HG03460 (cell line): ENCODE data around the gene SLC52A3.
"Not testable (repeated sequence)": the region's sequence is repeated elsewhere in the genome, so short reads cannot be mapped to it uniquely, and the experiment has no call there.

Experiments
- ATAC-seq: cut with Tn5 transposase; IDR thresholded peaks from one replicate; pipeline ENCODE4 v1.9.1; 2021; ENCODE audit not compliant: unreplicated experiment

Gene SLC52A3

DNA sequence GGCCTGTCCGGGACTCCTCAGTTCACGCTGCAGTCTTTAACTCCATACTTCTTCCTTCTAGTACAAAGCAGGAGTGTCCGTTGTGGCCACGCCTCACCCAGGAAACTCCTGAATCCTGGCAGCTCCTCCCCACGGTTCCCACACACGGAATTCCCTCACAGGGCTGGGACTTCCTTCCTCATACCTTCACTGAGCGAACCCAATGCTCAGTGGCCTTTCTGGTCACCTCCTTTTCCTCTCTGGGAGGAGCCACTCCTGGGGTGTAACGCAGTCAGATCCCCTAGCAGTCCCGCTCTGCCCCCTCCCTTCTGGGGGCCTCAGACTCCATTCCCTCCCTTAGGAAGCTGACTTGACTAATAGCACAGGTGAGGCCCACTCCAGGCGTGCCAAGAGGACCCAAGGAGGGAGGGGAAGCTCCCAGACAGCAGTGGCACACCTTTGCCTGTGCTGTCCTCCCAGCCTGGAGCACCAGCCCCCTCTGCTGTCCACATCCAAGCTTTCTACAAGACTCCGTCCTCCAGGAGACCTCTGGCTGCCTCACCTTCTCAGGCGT is at the start of gene SLC52A3:
TSS of gene SLC52A3 (minus strand) at position 75 of the 553 bp plus-strand sequence. CDS start 2,726 bp downstream, outside the sequence.
- no peak for ATAC-seq

DNA sequence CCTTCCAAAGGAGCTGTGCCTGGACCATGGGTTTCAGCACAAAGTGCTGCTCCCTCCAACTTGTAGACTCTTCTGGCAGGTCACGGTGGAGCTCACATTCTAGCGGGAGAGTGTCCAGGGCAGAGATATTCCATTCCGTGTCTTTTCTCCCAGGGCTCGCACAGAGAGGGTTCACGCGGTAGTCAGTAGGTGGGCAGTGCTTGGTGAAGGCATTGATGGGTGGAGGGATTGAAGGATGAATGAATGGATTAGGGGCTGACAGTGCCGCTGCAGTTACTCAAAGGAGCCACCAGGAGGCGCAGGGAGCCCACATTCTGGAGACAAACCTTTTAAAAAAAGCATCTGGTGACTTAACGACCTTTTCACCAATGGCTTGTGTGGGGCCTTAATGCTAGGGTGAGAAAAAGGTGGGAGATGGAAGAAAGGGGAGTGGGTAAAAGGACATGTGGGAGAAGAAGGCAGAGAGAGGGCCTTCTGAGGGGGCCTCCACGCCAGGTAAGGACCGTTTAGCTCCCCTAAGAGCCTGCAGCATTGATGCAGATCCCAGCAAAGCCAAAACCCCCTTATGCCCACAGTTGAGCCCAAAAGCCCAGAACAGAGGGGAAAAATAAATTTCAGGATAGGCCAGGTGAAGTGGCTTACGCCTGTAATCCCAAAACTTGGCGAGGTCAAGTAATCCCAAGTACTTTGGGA is 47.8 kb upstream of the SLC52A3 start:
- ATAC-seq: no peak

DNA sequence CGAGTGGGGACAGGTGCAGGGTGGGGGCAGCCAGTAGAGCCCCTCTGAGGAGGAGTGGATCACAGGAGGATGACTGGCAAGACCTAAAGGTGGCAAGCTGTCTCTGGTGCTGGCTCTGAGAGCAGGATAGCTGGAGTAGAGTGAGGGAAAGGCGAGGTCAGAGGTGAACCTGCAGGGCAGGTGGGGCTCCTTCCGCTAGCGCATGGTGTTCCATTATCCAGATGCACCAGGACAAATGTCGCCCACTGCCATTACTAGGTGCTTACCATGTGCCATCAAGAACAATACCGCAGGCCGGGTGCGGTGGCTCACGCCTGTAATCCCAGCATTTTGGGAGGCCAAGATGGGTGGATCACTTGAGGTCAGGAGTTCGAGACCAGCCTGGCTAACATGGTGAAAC is 46.9 kb upstream of the SLC52A3 start:
- ATAC-seq: no peak

DNA sequence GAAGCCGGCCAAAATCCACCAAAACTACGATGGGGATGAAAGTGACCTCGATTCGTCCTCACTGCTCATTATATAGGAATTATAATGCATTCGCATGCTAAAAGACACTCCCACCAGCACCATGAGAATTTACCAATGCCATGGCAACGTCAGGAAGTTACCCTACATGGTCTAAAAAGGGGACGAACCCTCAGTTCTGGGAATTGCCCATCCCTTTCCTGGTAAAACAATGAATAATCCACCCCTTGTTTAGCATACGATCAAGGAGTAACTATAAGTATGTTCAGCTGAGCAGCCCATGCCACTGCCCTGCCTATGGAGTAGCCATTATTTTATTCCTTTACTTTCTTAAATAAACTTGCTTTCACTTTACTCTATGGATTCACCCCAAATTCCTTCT is 45.1 kb upstream of the SLC52A3 start:
- no peak for ATAC-seq

DNA sequence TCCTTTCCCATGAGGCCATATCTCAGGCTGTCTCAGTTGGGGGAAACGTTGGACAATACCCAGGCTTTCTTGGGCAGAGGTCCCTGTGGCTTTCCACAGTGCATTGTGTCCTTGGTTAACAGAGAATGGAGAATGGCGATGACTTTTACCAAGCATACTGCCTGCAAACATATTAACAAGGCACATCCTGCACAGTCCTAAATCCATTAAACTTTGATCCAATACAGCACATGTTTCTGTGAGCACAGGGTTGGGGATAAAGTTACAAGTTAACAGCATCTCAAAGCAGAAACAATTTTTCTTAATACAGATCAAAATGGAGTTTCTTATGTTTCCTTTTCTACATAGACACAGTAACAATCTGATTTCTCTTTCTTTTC is 44.1 kb upstream of the SLC52A3 start:
- not testable (repeated sequence) for ATAC-seq

DNA sequence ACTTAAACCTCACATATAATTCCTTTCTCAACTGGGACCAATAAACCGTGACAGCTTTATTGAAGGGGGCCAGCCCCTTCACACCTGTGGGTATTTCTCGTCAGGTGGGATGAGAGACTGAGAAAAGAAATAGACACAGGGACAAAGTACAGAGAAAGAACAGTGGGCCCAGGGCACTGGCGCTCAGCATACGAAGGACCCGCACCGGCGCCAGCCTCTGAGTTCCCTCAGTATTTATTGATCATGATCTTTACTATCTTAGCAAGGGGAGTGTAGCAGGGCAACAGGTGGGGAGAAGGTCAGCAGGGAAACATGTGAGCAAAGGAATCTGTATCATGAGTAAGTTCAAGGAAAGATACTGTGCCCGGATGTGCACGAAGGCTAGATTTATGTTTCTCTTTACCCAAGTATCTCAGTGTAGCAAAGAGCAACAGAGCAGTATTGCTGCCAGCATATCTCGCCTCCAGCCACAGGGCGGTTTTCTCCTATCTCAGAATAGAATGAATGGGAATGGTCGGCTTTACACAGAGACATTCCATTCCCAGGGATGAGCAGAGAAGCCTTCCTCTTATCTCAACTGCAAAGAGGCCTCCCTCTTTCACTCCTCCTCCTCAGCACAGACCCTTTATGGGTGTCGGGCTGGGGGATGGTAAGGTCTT is 43.6 kb upstream of the SLC52A3 start:
- ATAC-seq: not testable (repeated sequence)

DNA sequence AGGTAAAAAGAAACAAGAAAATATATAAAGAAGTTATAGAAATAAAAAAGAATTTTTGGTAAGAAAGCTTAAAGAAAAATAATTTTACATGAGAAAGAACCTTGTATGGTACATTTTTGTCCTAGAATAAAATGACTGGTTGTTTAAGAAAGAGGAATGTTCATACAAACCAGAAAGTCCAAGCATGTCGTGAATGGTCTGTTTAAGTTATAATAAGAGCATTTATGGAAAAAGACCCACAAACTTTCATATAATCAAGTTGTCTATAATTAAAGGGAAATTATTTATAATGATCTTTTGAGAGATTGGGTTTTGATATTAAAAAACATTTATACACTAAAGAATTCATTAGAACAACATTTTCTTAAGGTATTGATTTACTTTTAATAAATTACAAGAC is 37.4 kb upstream of the SLC52A3 start:
- no peak for ATAC-seq

DNA sequence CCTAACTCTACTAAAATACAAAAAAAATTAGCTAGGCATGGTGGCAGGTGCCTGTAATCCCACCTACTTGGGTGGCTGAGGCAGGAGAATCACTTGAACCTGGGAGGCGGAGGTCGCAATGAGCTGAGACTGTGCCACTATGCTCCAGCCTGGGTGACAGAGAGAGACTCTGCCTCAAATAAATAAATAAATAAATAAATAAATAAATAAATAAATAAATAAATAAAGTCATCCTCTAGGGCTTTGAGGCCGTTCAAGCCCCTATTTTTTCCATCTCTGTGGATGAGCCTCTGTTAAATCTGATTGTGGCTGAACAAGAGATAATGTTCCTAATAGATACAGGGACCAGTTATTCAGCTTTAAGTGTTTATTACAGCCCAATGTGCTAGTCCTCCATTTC is 33.4 kb upstream of the SLC52A3 start:
- ATAC-seq: no peak

DNA sequence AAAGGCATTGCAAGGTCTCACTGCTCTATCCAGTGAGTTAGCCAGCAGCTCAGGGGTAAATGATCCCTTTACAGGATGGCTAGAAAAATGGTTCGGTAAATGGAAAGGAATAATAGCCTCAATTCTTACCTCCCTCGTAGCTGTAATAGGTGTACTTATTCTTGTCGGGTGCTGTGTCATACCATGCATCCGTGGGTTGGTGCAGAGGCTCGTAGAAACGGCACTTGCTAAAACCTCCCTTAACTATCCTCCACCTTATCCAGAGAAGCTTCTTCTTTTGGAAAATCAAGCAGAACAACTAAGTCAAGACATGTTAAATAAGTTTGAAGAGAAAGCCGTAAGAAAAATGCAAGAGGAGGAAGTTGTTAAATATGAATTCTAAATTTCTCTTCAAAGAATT is 31.7 kb upstream of the SLC52A3 start:
- not testable (repeated sequence) for ATAC-seq

DNA sequence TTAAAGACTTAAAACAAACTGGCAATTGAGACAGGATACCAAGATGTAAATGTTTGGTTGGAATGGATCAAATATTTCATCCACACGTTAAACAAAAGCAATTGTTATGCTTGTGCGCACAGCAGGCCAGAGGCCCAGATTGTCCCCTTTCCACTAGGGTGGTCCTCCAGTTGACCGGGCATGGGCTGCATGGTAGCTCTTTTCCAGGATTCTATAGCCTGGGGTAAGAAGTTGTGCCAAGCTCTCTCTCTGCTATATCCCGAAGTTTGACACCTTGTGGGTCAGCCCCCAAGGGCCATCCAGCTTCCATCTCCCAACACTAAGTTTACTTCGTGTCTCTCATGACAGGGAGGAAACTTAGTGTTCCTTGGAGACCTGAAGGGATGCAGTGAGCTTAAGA is 30.4 kb upstream of the SLC52A3 start:
- not testable (repeated sequence) for ATAC-seq

DNA sequence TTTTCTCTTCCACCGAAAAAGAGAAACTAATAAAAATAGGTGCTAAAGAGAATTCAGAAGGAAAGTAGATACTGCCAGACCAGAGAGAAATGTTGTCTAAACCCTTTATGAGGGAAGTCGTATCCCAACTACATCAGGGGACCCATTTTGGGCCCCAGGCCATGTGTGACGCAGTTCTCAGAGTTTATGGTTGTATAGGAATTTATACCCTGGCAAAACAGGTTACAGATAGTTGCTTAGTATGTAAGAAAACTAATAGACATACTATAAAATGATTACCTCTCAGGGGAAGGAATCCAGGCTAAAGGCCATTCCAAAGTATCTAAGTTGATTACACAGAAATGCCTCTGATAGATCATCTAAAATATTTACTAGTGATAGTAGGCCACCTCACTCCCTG is 28.6 kb upstream of the SLC52A3 start:
- ATAC-seq: no peak

DNA sequence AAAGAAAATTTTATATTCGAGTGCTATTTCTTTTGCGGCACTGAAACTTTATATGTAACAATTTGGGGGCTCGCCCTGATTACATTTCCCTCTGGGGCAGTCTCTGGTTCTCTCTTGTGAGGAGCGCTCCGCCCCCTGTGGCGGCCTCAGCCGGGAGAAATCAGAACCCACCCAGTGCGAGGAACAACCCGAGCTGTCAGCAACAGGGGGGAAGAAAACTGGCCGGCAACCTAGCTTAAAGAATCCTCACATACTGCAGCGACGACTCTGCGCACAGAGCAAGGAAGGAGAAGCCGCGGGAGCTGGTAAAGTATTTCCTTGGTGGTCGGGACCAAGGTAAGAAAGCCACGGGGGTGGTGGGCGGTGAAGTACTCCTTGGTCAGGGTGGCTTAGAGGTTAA is 23.9 kb upstream of the SLC52A3 start:
- ATAC-seq: no peak

DNA sequence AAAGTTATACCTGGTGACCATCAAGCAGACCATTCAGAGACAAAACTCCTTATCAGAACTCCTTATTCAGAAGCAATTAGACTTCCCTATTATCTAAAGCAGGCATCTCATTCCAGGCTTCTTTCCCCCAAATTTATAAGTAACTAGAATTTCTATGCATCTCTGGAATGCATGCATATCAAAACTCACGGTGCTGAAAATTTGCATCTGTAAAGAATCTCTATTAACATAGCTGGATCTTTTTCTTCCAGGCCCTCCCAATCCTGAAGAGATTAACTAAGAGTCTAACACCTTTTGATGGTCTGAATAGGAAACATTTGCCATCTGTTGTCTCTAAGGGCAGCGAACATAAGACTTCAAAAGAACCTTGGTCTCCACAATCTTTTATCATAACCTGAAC is 22.8 kb upstream of the SLC52A3 start:
- no peak for ATAC-seq

DNA sequence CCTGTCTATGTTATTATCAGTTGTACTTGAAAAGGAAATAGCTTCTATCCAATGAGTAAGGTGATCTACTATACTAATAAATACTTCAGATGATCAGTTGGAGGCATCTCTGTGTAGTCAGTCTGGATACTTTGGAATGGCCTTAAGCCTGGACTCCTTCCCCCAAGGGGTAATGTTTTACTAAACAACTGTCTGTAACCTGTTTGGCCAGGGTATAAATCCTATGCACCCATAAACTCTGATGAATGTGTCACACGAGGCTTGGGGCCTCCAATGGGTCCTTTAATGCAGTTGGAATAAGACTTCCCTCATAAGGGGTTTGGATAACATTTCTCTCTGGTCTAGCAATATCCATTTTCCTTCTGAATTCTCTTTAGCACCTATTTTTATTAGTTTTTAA is 19.5 kb upstream of the SLC52A3 start:
- no peak for ATAC-seq

DNA sequence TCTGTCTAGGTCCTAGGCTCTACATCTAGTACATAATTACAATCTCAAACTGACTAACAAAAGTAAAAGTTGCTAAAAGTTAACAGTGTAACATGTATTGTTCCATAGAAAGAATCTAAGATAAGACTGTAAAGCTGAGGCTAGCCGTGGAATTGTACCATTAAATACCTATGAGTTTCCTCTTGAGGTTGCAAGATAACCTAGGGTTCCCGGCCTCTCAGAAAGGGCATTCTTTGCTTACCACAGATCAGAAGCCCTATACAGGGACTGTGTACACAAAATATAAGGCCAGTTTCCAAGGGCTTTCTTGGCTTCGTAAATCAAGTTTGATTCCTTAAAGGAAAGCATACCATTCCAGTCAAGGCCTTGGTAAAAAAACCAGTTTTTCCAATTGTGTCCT is 11.5 kb upstream of the SLC52A3 start:
- no peak for ATAC-seq

DNA sequence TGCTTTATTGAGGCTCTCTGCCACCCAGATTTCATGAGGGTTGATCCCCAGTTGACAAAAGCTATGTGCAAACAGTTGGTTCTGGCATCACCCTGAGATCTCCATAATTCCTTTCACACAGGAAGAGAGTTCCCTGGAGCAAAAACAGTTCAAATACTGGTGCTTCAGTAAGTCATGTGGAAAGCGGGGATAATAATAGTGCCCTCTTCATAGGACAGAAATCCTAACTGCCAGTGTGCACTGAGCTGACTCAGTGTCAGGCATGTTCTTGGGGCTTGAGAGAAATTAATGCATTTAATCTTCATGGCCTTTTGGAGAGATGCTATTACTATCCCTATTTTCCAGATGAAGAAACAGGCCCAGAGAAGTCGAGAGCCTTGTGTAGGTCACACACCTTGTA is 7.9 kb upstream of the SLC52A3 start:
- no peak for ATAC-seq

DNA sequence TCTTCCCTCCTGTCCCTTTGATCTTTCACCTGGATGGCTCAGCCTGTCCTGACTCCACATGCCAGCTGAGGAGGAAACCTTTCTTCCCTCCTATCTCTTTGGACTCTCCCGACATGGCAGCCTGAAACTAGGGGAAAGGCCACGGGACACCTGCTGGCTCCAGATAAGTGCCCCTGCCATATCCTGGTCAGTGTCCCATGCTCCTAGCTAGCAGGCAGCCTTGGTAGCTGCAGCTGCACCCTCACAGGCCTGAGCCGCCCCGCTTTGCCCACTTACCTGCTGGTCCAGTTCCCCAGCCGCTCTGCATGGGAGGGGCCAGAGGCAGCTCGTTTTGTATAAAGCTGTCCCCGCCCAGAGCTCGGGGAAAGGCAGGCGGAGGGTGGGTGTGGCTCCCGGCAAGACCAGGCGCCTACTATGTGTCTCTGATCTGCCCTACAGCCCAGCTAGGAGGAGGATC is 7.4 kb upstream of the SLC52A3 start:
- ATAC-seq: no peak

DNA sequence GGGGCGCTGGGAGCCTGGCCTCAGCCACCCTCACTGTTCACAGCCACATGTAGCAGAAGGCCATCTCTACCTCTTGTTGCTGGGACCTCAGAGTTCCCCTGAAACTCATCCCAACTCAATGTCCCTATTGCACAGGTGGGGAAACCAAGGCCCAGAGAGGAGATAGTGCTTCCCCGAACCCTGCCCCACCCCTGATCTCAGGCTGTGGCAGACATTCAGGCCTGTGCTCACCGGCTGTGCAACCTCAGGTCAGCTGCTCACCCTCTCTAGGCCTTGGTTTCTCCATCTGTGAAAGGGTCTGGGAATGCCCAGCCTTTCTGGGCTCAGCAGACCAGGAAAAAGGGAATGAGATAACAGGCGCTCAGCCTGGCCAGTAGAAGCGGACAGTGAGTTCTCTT is 6.4 kb upstream of the SLC52A3 start:
- no peak for ATAC-seq

DNA sequence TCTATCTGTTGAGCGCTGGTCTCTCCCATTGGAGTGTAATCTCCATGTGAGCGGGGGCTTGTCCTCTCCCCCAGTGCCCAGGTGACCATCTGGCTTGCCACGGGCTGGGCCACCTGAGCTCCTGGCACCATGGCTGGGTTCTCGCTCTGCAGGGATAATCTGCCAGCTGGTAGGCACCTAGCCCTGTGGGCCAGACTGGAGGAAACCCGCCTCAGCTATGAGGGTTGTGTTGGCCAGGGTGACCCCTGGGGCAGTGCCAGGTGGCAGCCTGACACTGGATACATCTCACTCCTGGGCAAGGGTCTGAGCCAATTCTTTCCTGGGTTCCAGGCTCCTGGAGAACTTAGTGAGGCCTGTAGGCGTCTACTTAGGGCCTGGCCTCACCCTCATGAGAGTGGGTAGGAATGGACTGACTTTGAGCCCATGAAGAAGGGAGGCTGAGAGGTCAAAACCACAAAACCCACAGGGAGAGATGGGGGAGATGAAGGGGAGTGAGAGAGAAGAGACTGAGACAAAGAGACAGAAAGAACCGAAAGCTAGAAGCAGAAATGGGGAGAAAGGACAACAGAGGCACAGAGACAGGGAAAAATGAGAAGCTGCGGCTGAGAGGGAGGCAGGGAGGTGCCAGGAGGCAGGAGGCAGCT is 5.8 kb upstream of the SLC52A3 start:
- ATAC-seq: no peak

DNA sequence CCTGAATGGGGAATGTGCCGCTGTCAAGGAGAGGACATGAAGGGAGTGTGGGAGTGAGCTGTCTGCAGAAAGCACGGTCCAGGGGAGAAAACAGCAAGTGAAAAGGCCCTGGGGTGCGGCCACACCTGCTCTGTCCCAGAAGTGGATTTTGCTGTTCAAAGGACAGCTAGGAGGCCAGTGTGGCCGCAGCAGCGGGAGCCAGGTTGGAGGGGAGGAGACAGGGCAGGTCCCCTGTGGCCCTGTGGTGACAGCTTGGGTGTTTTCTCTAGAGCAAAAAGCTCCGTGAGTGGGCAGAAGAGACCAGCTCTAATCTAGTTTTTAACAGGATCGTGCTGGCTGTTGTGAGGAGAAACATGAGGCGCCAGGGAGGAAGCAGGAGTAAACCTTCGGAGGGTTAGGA is 4.5 kb upstream of the SLC52A3 start:
- no peak for ATAC-seq

DNA sequence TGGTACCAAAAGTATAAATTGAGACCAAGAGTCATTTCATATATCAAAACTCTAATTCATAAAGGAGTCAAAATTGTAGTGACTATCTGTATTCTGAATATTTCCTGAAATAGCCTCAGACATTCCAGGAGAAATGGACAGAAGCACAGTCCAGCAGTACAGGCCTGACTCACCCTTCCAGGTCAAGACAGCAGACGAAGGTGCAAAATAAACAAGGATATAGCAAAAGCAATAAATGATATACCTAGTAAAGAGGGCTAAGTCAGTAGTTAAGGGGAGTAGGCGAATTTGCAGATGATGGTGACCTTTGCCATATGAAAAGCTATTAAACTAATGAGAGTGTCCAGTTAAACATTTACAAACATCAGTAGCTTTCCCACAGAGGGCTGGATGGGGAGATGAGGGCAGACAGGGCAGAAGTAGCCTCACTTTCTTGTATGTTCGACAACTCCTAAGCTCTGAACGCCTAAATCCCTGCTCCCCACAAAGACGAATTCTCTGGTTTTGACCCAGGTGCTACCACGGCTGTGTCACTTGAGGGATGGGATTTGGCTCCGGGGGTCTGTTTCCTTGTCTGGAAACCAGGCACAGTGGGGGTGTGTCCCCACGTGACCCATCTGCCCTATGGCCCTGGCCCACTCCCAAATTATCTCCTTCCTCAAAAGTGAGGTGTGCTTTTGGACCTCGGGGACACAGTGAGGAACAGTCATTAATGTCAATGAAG is 3.6 kb upstream of the SLC52A3 start:
- ATAC-seq: no peak
